ENCODE measurements around the gene SPG11. TPM values are rescaled to one million over a fixed set of nuclear protein-coding genes. Genes with fewer than 3 reads are reported as not detected.
"Not testable (repeated sequence)": the region's sequence is repeated elsewhere in the genome, so short reads cannot be mapped to it uniquely, and the experiment has no call there.

SPG11 gene
- total and polyA plus RNA-seq, 8 donors = 72.6 to 92.5 (median 83.2) TPM

DNA sequence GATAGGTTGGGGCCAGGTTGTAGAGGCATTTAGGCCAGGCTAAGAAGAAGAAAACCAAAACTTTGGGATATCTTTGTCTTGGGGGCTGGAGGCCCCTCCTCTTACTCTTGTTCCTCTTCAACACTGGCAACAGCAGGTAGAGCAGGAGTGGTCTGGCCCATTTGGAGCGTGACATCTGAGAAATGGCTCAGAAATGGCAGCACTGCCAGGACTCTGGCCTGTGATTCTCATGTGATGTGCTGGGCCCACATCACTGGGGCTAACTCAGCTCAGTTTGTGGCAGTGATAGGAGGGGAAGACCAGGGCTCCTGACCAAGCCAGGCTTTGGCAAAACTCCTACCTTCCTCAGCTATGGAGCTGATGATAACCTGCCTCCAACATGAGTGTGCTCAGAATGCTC lies 29.2 kb upstream of the SPG11 start:
- no peak for DNase-seq
- Histone ChIP-seq H3K27me3 (no peaks in the 10 kb centered on the region), H3K36me3 (no peaks in the 10 kb centered on the region), H3K9me3 (no peaks in the 10 kb centered on the region), H3K4me1 (no peaks in the 10 kb centered on the region), H3K4me3 (no peak overlapping the region), H3K27ac (no peak overlapping the region)
- ATAC-seq = no peak
- TF ChIP-seq, protein P1, sequence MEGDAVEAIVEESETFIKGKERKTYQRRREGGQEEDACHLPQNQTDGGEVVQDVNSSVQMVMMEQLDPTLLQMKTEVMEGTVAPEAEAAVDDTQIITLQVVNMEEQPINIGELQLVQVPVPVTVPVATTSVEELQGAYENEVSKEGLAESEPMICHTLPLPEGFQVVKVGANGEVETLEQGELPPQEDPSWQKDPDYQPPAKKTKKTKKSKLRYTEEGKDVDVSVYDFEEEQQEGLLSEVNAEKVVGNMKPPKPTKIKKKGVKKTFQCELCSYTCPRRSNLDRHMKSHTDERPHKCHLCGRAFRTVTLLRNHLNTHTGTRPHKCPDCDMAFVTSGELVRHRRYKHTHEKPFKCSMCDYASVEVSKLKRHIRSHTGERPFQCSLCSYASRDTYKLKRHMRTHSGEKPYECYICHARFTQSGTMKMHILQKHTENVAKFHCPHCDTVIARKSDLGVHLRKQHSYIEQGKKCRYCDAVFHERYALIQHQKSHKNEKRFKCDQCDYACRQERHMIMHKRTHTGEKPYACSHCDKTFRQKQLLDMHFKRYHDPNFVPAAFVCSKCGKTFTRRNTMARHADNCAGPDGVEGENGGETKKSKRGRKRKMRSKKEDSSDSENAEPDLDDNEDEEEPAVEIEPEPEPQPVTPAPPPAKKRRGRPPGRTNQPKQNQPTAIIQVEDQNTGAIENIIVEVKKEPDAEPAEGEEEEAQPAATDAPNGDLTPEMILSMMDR (IDR thresholded peaks at IDR 0.05) = no peak
- intact Hi-C loops (cut with DNase I) = no loop called here

DNA sequence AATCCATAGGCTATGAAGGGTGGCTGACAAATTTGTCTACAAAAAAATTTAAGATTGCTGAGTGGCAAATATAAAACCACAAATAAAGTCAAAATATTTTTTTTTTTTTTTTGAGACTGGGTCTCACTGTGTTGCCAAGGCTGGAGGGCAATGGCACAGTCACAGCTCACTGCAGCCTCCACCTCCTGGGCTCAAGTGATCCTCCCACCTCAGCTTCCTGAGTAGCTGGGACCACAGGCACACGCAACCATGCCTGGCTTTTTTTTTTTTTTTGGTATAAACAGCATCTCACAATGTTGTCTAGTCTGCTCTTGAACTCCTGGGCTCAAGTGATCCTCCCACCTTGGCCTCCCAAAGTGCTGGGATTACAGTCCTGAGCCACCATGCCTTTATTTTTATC lies 26.8 kb upstream of the SPG11 start:
- H3K27ac ChIP-seq; H3K9me3 ChIP-seq; H3K4me1 ChIP-seq; DNase-seq; ATAC-seq; H3K4me3 ChIP-seq; intact Hi-C loops (cut with DNase I); H3K27me3 ChIP-seq; H3K36me3 ChIP-seq: not testable (repeated sequence)

DNA sequence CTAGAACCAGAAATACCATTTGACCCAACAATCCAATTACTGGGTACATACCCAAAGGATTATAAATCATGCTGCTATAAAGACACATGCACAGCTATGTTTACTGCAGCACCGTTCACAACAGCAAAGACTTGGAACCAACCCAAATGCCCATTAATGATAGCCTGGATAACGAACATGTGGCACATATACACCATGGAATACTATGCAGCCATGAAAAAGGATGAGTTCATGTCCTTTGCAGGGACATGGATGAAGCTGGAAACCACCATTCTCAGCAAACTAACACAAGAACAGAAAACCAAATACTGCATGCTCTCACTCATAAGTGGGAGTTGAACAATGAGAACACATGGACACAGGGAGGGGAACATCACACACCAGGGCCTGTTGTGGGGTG lies 25.9 kb upstream of the SPG11 start:
- H3K4me1 ChIP-seq; H3K27me3 ChIP-seq; H3K36me3 ChIP-seq; H3K4me3 ChIP-seq; H3K9me3 ChIP-seq; intact Hi-C loops (cut with DNase I); H3K27ac ChIP-seq; DNase-seq; ATAC-seq: not testable (repeated sequence)

DNA sequence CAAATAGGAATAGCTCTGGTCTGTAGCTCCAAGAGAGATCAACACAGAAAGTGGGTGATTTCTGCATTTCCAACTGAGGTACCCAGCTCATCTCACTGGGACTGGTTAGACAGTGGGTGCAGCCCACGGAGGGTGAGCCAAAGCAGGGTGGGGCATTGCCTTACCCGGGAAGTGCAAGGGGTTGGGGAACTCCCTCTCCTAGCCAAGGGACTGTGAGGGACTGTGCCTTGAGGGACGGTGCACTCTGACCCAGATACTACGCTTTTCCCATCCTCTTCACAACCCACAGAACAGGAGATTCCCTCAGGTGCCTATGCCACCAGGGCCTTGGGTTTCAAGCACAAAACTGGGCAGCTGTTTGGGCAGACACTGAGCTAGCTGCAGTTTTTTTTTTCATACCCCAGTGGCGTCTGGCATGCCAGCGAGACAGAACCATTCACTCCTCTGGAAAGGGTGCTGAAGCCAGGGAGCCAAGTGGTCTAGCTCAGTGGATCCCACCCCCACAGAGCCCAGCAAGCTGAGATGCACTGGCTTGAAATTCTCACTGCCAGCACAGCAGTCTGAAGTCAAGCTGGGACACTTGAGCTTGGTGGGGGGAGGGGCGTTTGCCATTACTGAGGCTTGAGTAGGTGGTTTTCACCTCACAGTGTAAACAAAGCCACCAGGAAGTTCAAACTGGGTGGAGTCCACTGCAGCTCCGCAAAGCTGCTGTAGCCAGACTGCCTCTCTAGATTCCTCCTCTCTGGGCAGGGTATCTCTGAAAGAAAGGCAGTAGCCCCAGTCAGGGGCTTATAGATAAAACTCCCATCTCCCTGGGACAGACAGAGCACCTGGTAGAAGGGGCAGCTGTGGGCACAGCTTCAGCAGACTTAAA lies 19.6 kb upstream of the SPG11 start:
- H3K4me1 ChIP-seq = peaks cover 8 to 23% of the 10 kb centered on the region in 2 donors
- H3K27me3 ChIP-seq; H3K36me3 ChIP-seq; H3K9me3 ChIP-seq; intact Hi-C loops (cut with DNase I): not testable (repeated sequence)
- ATAC-seq (peak; percentile 87), DNase-seq (peak; percentile 19 to 89 (median 80))
- peak overlapping the region; percentile 62 to 65 for H3K27ac ChIP-seq
- H3K4me3 ChIP-seq = peak overlapping the region in 1 of 2 donors; percentile 4

DNA sequence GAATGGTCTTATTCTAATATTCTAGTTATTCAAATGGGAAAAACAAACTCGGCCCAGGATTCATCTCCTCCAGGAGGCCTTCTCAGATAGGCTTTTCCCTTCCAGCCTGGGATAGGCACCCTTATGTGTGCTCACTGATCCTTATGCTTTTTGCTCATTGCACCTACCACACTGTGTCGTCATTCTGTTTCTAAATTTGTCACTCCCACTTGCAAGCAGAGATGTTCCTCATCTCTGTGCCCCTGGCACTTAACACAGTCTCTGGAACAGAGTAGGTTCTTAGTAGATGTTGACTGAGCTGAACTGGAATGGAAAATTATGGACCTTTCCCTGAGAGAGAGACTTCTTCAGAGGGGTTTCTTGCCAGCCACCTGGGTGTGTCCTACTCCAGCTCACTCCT lies 18.7 kb upstream of the SPG11 start:
- Histone ChIP-seq H3K4me1 (peaks cover 8 to 23% of the 10 kb centered on the region in 2 donors), H3K27me3 (no peaks in the 10 kb centered on the region), H3K4me3 (no peak overlapping the region), H3K9me3 (no peaks in the 10 kb centered on the region), H3K36me3 (no peaks in the 10 kb centered on the region), H3K27ac (no peak overlapping the region)
- ATAC-seq (peak; percentile 68), DNase-seq (no peak)
- intact Hi-C loops (cut with DNase I) = no loop called here
- TF ChIP-seq, protein P1 (IDR thresholded peaks at IDR 0.05) = no peak

DNA sequence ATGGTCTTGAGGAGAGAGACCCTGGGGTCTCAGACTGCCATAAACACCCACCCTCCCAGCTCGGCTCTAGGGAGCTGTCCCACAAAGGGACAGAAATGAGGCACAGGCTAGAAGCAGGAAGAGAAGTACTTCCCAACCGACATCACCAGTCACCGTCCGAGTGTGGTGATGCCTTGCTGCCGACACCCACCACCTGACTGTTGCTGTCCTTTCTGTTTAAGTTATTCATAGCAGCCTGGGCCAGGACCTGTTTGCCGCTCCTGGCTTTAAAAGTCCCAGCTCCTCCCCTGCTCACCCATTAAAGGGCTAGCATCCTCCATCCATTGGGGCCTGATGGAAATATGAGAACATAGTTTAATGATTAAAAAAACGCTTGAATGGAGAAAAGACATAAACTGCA lies 13.2 kb upstream of the SPG11 start:
- no peaks in the 10 kb centered on the region for H3K4me1 ChIP-seq
- DNase-seq (no peak), ATAC-seq (peak; percentile 50)
- TF ChIP-seq, protein P1 (IDR thresholded peaks at IDR 0.05) = no peak
- H3K4me3 ChIP-seq = no peak overlapping the region
- H3K9me3 ChIP-seq = no peaks in the 10 kb centered on the region
- no peaks in the 10 kb centered on the region for H3K27me3 ChIP-seq
- H3K36me3 ChIP-seq = no peaks in the 10 kb centered on the region
- intact Hi-C loops (cut with DNase I) = no loop called here
- peak overlapping the region in 1 of 2 donors; percentile 28 for H3K27ac ChIP-seq

DNA sequence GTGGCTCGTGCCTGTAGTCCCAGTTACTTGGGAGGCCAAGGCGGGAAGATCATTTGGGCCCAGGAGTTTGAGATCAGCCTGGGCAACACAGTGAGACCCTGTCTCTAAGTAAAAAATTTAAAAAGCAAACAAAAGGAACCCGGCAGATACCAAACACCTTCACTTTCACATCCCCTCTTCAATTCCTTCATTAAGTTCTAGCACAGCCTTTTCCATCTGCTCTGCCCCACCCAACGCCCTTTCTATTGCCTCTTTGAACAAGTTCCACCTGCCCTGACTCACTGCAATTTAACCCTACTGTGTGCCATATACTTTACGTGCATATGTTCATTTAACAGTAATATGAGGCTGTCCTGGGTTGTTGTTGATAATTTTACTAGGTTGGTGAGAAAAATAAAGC lies 12.4 kb upstream of the SPG11 start:
- H3K27ac ChIP-seq = no peak overlapping the region

More for the DNA sequence above, 12.4 kb upstream of the SPG11 start:
- TF ChIP-seq, protein P1 (IDR thresholded peaks at IDR 0.05) = no peak
- H3K4me1 ChIP-seq = no peaks in the 10 kb centered on the region
- no peaks in the 10 kb centered on the region for H3K9me3 ChIP-seq
- no peaks in the 10 kb centered on the region for H3K27me3 ChIP-seq
- intact Hi-C loops (cut with DNase I) = no loop called here
- ATAC-seq (no peak), DNase-seq (no peak)
- H3K4me3 ChIP-seq = no peak overlapping the region
- no peaks in the 10 kb centered on the region for H3K36me3 ChIP-seq

Data from left lung (tissue), 10 donors.